GM18498 (cell line): ENCODE data around the gene SMCO3.

Experiments
- ATAC-seq: cut with Tn5 transposase; IDR thresholded peaks from one replicate; pipeline ENCODE4 v1.9.1; 2021; ENCODE audit warnings: mild to moderate bottlenecking, moderate library complexity; ENCODE audit not compliant: unreplicated experiment

SMCO3 gene

GRCh38 chr12:14814014-14814413 lies at the start of gene SMCO3:
Gene SMCO3 (minus strand): TSS chr12:14814182. CDS start chr12:14806680, 7,502 bp downstream.
- no peak for ATAC-seq

GRCh38 chr12:14860490-14860889 lies 46.5 kb upstream of the SMCO3 start:
- ATAC-seq, result no peak

- ATAC-seq, result no peak
Observed at GRCh38 chr12:14858513-14858912, 44.5 kb upstream of the SMCO3 start.

- ATAC-seq, result no peak
Observed at GRCh38 chr12:14854586-14855183, 40.7 kb upstream of the SMCO3 start.

- ATAC-seq, result no peak
Observed at GRCh38 chr12:14853961-14854360, 40.0 kb upstream of the SMCO3 start.

DNA sequence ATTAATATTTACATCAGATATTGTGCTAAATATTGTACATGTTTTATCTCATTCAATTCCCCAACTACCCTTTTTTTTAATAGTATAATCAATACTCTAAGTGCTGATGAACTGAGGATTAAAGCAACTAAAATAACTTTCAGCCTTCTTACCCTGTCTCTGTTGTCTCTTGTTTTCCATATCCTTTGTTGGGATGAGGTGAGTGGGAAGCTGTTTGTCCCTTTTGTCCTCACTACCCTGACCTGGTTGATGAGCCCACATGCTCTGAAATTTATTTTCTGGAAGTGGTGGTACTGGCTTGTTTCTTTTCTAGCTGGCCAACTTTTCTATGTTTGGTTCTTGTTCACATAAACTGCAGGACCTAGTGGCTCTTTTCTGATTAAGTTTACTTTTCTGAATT lies 38.9 kb upstream of the SMCO3 start:
- ATAC-seq, result no peak

GRCh38 chr12:14850929-14851663 lies 37.1 kb upstream of the SMCO3 start:
- peak; percentile 92 for ATAC-seq

- no peak for ATAC-seq
Observed at GRCh38 chr12:14849661-14850060, 35.7 kb upstream of the SMCO3 start.

GRCh38 chr12:14846876-14847580 lies 33.0 kb upstream of the SMCO3 start:
- no peak for ATAC-seq

GRCh38 chr12:14846042-14846587 lies 32.1 kb upstream of the SMCO3 start:
- no peak for ATAC-seq

- peak; percentile 44 for ATAC-seq
Observed at GRCh38 chr12:14845350-14845750, 31.4 kb upstream of the SMCO3 start.

- ATAC-seq, result no peak
Observed at GRCh38 chr12:14844401-14844800, 30.4 kb upstream of the SMCO3 start.

DNA sequence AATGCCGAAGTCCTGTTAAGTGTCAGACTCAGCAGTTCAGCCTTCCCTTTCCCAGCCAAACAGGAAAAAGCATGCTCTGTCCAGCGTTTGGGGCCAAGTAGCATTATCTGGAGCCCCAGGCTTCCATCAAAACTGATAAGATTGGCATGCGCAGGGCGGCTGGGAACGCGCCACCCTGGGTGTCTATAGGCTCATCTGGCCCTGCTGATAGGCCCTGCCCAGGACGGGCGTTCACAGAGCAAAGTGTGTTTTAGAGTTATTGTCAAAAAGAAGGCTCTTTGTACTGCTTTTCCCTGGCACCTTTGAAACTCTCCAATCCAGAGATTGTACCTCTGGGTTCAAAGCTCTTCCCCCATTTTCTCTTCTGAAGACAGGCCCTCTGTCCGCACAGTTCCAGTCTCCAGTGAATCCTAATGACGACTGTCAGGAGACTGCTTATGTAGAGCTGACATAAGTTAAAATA lies 29.5 kb upstream of the SMCO3 start, which contains the start of gene ART4:
Gene ART4 (minus strand): TSS at position 102 of the 463 bp plus-strand sequence. CDS start 413 bp downstream, outside the sequence.
- ATAC-seq, result no peak

- no peak for ATAC-seq
Observed at GRCh38 chr12:14842315-14842714, 28.3 kb upstream of the SMCO3 start.

DNA sequence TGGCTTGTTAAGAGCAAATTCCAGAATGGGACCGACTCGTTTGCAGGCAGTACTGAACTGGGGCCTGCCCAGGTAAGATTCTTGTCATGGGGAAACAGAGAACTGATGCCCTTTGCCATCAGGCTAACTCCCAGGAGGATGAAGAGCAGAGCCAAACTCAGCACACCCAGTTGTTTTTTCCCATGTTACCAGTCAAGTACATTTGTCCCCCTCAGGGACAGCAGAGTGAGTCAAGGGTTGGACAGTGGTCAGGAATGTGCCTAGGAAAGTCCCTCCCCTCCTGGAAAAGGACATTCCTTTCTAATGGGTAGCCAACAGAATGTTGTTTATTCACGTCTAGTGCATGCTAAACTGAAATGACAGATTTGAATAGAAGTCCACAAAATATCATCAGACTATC lies 27.8 kb upstream of the SMCO3 start:
- no peak for ATAC-seq

DNA sequence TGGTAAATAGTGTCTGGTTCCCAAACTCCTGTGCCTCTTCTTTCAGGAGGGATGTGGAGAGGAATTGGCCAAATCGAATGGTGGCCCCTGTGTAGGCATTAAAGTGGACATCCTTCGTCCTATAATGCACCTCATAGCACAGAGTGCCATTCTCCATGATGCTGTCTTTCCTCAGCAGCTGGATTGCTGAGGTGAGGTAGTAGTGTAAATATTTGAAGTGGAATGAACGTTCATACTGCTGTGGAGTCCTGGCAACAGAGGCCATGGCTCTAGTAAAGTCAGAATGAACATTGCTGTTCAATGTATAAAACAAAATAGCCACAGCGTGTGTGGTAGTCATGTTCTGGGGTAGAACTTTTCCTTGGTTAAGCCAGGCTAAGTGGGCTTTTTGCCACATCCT lies 26.6 kb upstream of the SMCO3 start:
- no peak for ATAC-seq

DNA sequence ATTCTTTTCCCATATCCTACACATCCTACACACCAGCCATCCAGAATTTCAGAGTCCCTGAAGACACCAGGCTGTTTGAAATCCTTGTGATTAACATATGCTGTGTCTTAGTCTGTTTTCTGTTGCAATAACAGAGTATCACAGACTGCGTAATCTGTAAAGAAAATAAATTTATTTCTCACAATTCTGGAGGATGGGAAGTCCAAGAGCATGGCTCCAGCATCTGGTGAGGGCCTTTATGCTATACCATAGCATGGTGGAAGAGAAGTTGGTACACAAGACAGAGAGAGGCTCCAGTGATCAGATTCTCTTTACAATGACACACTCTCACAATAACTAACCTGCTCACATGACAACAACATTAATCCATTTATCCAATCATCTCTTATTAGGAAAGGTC lies 25.3 kb upstream of the SMCO3 start:
- no peak for ATAC-seq

DNA sequence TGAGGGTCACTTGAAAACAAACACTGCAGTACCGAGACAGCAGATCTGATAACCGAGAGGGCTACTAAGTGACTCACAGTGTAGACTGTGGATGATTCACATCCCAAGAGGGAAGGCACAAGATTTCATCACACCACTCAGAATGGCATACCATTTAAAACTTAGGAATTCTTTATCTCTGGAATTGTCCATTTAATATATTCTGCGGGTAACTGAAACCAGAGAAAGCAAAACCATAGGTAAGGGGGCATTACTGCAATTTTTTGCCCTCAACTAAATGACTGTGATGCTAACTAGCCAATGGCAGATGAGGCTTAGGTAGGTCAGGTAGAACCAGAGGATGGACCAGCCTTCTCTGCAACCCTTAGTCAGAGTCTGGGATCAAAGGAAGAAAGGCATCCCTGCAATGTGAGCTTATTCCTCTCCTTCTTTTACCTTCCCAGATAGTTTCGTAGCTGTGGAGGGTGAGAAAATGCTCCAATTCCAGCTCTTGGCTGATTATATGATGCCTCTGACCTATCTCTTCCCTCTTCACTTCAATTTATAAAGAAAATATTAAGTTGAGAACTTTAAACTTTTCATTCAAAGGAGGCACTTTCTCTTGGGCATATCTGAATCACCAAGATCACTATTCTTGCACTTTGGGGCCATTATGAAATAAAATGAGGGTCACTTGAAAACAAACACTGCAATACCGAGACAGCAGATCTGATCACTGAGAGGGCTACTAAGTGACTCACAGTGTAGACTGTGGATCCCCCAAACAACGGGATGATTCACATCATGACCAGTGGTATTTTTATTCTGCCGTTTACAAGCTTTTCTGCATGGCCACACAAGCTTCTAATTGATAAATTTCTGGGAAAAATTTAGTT lies 22.6 kb upstream of the SMCO3 start:
- ATAC-seq, result no peak

DNA sequence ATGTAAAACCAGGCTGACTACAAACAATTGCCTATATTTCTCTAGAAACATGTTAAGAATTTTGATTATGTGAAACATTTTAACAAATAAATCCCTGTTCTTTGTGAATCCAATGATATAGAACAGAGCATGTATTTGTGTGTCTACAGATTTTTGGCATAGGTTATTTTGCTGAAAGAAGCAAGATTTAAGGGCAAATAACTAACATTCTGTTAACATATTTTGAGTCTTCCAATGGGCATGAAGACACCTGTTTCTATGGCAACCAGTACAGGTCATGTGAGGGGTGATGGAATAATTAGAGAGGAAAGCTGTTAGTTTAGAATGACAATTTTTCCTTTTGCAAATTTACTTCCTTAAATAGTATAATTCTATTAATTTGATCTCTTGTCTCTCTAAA lies 20.5 kb upstream of the SMCO3 start:
- no peak for ATAC-seq

GRCh38 chr12:14833952-14834351 lies 20.0 kb upstream of the SMCO3 start:
- no peak for ATAC-seq

DNA sequence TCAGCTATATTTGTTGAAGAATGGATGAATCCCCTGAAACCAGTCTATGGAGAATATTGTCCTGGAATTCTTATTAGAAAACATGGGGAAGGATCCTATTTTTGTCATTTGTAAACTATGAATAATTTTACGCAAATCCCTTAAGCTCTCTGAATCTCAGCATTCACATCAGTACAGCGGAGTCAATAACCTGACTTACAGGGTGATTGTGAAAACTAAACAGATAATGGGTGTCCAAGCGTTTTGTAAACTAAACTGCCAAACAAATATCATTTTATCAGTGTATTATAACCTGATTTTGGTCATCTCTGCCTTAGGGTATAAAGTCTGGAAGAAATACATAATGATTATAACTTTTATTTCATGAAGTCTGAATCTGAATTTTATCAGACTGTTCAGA lies 19.4 kb upstream of the SMCO3 start:
- ATAC-seq, result no peak
